ENCODE results near the gene GABRD. TPM values are rescaled to one million over a fixed set of nuclear protein-coding genes. Genes with fewer than 3 reads are reported as not detected.

The GABRD gene
- total RNA-seq, 1 donor from 2014 or later, result not detected

- no peaks in the 10 kb centered on the region for H3K27me3 ChIP-seq
- intact Hi-C loops (cut with DNase I), result no loop called here
- no peak overlapping the region for H3K4me3 ChIP-seq
- no peak for DNase-seq (ENCODE audit: extremely low spot score in 2 of 2)
- H3K4me1 ChIP-seq, result peaks cover under 1% of the 10 kb centered on the region
- no peaks in the 10 kb centered on the region for H3K9me3 ChIP-seq
- H3K36me3 ChIP-seq, result no peaks in the 10 kb centered on the region
- no peak for TF ChIP-seq POLR2A (IDR thresholded peaks at IDR 0.05)
- TF ChIP-seq POLR2AphosphoS5 (IDR thresholded peaks at IDR 0.05; ENCODE audit: insufficient read depth in 1 of 2, low read depth in 1 of 2), result no peak
- no peak for TF ChIP-seq CTCF (IDR thresholded peaks at IDR 0.05)
- no peak overlapping the region for H3K27ac ChIP-seq
These were observed 37.9 kb downstream of the GABRD start for GRCh38 chr1:2056955-2057590.

- intact Hi-C loops (cut with DNase I), result no loop called here
- no peak for DNase-seq (ENCODE audit: extremely low spot score in 2 of 2)
- Histone ChIP-seq H3K27ac (no peak overlapping the region), H3K4me1 (no peaks in the 10 kb centered on the region), H3K27me3 (no peaks in the 10 kb centered on the region), H3K9me3 (no peaks in the 10 kb centered on the region), H3K36me3 (no peaks in the 10 kb centered on the region), H3K4me3 (no peak overlapping the region)
- no peak for TF ChIP-seq CTCF (IDR thresholded peaks at IDR 0.05)
- TF ChIP-seq POLR2AphosphoS5 (IDR thresholded peaks at IDR 0.05; ENCODE audit: insufficient read depth in 1 of 2, low read depth in 1 of 2), result no peak
- no peak for TF ChIP-seq POLR2A (IDR thresholded peaks at IDR 0.05)
These were observed 40.3 kb downstream of the GABRD start for GRCh38 chr1:2059290-2059953.

GRCh38 chr1:2060072-2060471 is 40.9 kb downstream of the GABRD start:
- Histone ChIP-seq H3K9me3 (no peaks in the 10 kb centered on the region), H3K4me1 (no peaks in the 10 kb centered on the region), H3K4me3 (no peak overlapping the region), H3K27ac (no peak overlapping the region), H3K36me3 (no peaks in the 10 kb centered on the region), H3K27me3 (no peaks in the 10 kb centered on the region)
- TF ChIP-seq CTCF (IDR thresholded peaks at IDR 0.05) (no peak), POLR2AphosphoS5 (IDR thresholded peaks at IDR 0.05; ENCODE audit: insufficient read depth in 1 of 2, low read depth in 1 of 2) (no peak), POLR2A (IDR thresholded peaks at IDR 0.05) (no peak)
- intact Hi-C loops (cut with DNase I), result no loop called here
- DNase-seq (ENCODE audit: extremely low spot score in 2 of 2), result no peak

GRCh38 chr1:2060535-2060934 is 41.4 kb downstream of the GABRD start:
- no peaks in the 10 kb centered on the region for H3K4me1 ChIP-seq
- intact Hi-C loops (cut with DNase I), result no loop called here
- no peaks in the 10 kb centered on the region for H3K27me3 ChIP-seq
- DNase-seq (ENCODE audit: extremely low spot score in 2 of 2), result no peak
- TF ChIP-seq POLR2AphosphoS5 (IDR thresholded peaks at IDR 0.05; ENCODE audit: insufficient read depth in 1 of 2, low read depth in 1 of 2), result no peak
- TF ChIP-seq POLR2A (IDR thresholded peaks at IDR 0.05), result no peak
- no peak for TF ChIP-seq CTCF (IDR thresholded peaks at IDR 0.05)
- no peaks in the 10 kb centered on the region for H3K9me3 ChIP-seq
- H3K36me3 ChIP-seq, result no peaks in the 10 kb centered on the region
- no peak overlapping the region for H3K4me3 ChIP-seq
- H3K27ac ChIP-seq, result no peak overlapping the region

Measured in vagina (tissue), 2 donors.